Measurements from ENCODE around the gene PIGU.
"Not testable (repeated sequence)": the region's sequence is repeated elsewhere in the genome, so short reads cannot be mapped to it uniquely, and the experiment has no call there.

The PIGU gene

DNA sequence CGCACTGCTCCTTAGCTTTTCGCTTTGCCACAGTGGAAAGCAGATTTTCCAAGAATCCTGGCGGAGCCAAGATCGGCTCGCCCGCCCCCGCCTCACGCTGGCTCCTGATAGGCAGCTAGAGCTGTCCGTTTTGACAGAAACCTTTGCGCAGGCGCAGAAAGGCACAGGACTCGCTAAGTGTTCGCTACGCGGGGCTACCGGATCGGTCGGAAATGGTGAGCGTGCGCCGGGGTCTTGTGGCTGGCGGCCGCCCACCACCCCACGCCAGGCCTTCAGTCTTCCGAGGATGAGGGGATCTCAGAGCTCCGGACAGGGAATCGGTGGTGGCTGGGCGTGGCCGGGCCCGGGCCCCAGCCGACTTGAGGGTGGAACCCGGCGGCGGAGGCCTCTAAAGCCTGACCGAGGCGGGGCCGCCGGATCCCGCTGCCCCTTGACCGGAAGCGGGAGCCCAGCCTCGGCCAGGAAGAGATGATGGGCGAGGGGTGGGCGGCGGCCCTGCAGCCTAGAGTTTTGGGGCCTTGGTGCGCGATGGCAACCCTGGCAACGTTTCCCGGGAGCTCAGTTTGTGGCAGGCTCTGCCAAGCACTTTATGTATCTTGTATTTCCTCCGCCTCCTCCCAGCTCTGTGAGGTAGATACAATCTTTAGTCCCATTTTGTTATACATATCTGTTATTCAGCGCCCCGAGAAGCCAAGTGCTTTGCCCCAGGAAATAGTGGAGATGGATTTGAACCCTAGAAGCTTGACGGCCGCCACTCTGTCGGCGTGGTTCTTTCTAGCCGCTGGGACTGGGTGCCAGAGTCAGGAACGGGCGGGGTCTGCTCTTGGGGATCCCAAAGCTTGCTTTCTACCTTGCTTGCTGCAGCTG, 160.4 kb downstream of the PIGU start, which contains the start of gene DYNLRB1:
Gene DYNLRB1, plus strand, starts transcription at position 176 of the 867 bp plus-strand sequence. Its CDS starts 37 bp downstream, at position 213.
- Histone ChIP-seq H3K27me3 (ENCODE audit: insufficient read depth, poor library complexity, severe bottlenecking) (no peaks in the 10 kb centered on the region), H3K36me3 (ENCODE audit: low read depth) (peaks cover 25% of the 10 kb centered on the region), H3K27ac (ENCODE audit: poor library complexity, severe bottlenecking) (peak within 1 kb of the TSS; percentile 80), H3K4me1 (ENCODE audit: insufficient read depth, poor library complexity, severe bottlenecking) (peaks cover 10% of the 10 kb centered on the region), H3K9me3 (ENCODE audit: severe bottlenecking) (no peaks in the 10 kb centered on the region), H3K4me3 (ENCODE audit: severe bottlenecking) (peak within 1 kb of the TSS; percentile 88)
- DNase-seq (ENCODE audit: low spot score), result peak; percentile 100
- ATAC-seq (ENCODE audit: low read depth), result peak; percentile 80
- TF ChIP-seq, protein P1, sequence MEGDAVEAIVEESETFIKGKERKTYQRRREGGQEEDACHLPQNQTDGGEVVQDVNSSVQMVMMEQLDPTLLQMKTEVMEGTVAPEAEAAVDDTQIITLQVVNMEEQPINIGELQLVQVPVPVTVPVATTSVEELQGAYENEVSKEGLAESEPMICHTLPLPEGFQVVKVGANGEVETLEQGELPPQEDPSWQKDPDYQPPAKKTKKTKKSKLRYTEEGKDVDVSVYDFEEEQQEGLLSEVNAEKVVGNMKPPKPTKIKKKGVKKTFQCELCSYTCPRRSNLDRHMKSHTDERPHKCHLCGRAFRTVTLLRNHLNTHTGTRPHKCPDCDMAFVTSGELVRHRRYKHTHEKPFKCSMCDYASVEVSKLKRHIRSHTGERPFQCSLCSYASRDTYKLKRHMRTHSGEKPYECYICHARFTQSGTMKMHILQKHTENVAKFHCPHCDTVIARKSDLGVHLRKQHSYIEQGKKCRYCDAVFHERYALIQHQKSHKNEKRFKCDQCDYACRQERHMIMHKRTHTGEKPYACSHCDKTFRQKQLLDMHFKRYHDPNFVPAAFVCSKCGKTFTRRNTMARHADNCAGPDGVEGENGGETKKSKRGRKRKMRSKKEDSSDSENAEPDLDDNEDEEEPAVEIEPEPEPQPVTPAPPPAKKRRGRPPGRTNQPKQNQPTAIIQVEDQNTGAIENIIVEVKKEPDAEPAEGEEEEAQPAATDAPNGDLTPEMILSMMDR (IDR thresholded peaks at IDR 0.05; ENCODE audit: poor library complexity, severe bottlenecking), result no peak

DNA sequence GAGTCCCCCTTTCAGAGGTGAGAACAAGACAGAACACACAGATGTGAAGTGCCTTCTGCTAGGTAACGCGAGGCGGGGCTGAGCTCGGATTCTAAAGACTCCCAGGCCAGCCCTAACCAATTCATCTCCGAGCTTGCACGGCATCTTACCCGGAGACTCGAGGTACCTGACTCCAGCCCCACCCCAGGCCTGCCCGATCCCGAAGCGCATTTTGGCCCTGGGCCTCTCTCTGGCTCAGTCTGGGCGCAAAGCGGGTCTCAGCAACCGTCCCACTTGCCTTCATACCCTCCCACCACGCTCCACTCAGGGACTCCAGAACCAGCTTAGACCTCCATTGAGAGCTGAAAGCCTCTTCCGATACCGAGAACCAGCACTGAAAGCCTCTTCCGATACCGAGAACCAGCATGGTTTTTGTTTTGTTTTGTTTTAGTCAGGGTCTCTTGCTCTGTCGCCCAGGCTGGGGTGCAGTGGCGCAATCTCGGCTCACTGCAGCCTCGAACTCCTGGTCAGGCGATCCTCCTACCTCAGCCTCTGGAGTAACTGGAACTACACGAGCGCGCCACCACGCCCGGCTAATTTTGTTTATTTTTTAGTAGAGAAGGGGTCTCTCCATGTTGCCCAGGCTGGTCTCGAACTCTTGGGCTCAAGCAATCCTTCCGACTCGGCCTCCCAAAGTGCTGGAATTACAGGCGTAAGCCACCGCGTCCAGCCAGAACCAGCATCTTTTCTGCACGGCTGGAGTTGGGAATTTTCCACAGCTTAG, 161.2 kb downstream of the PIGU start:
- Histone ChIP-seq H3K27me3 (ENCODE audit: insufficient read depth, poor library complexity, severe bottlenecking) (no peaks in the 10 kb centered on the region), H3K4me1 (ENCODE audit: insufficient read depth, poor library complexity, severe bottlenecking) (peaks cover 10% of the 10 kb centered on the region), H3K9me3 (ENCODE audit: severe bottlenecking) (no peaks in the 10 kb centered on the region), H3K27ac (ENCODE audit: poor library complexity, severe bottlenecking) (peak overlapping the region; percentile 80), H3K4me3 (ENCODE audit: severe bottlenecking) (peak overlapping the region; percentile 88), H3K36me3 (ENCODE audit: low read depth) (peaks cover 32% of the 10 kb centered on the region)
- ATAC-seq (ENCODE audit: low read depth) (peak; percentile 80), DNase-seq (ENCODE audit: low spot score) (peak; percentile 96)
- TF ChIP-seq, protein P1 (IDR thresholded peaks at IDR 0.05; ENCODE audit: poor library complexity, severe bottlenecking), result no peak

DNA sequence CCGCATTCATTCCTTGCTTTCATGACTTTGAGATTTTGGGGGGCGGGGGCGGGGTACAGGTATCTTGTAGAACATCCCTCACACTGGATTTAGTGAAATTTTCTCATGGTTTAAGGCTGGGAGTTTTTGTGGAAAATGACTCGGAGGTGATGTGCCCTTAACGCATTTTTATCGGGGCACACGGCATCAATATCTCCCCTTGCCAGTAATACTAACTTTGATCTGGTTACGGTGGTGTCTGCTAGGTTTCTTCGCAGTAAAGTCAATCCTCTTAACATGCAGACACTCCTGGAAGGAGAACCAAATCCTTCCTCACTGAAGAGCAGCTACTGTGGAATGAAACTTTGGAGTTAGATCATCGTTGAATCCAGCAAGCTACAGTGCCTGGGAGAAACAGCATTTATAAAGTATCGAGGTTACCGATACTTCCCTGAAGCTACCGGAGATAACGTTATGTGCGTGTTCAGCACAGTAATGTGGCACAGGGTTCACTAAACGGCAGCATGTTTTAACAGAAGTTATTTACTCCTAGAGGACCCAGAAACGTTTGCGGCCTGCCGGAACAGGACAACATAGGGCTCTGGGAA, 161.9 kb downstream of the PIGU start:
- Histone ChIP-seq H3K36me3 (ENCODE audit: low read depth) (peaks cover 32% of the 10 kb centered on the region), H3K4me1 (ENCODE audit: insufficient read depth, poor library complexity, severe bottlenecking) (peaks cover 10% of the 10 kb centered on the region), H3K27me3 (ENCODE audit: insufficient read depth, poor library complexity, severe bottlenecking) (no peaks in the 10 kb centered on the region), H3K9me3 (ENCODE audit: severe bottlenecking) (no peaks in the 10 kb centered on the region), H3K4me3 (ENCODE audit: severe bottlenecking) (peak overlapping the region; percentile 88), H3K27ac (ENCODE audit: poor library complexity, severe bottlenecking) (peak overlapping the region; percentile 80)
- DNase-seq (ENCODE audit: low spot score), result no peak
- ATAC-seq (ENCODE audit: low read depth), result peak; percentile 24
- TF ChIP-seq, protein P1 (IDR thresholded peaks at IDR 0.05; ENCODE audit: poor library complexity, severe bottlenecking), result no peak

DNA sequence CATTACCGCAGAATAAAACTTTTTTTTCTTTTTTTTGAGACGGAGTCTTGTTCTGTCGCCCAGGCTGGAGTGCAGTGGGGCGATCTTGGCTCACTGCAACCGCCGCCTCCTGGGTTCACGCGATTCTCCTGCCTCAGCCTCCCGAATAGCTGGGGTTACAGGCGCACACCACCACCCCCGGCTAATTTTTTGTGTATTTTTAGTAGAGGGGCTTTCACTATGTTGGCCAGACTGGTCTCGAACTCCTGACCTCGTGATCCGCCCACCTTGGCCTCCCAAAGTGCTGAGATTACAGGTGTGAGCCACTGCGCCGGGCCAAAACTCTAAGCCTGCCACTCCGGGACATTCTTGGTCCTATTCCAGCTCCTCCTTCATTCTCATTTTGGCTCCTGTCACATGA, 162.9 kb downstream of the PIGU start:
- H3K27me3 ChIP-seq (ENCODE audit: insufficient read depth, poor library complexity, severe bottlenecking); ATAC-seq (ENCODE audit: low read depth); DNase-seq (ENCODE audit: low spot score); H3K9me3 ChIP-seq (ENCODE audit: severe bottlenecking); H3K4me1 ChIP-seq (ENCODE audit: insufficient read depth, poor library complexity, severe bottlenecking); H3K4me3 ChIP-seq (ENCODE audit: severe bottlenecking): not testable (repeated sequence)
- peak overlapping the region; percentile 80 for H3K27ac ChIP-seq (ENCODE audit: poor library complexity, severe bottlenecking)
- H3K36me3 ChIP-seq (ENCODE audit: low read depth), result peaks cover 32% of the 10 kb centered on the region

DNA sequence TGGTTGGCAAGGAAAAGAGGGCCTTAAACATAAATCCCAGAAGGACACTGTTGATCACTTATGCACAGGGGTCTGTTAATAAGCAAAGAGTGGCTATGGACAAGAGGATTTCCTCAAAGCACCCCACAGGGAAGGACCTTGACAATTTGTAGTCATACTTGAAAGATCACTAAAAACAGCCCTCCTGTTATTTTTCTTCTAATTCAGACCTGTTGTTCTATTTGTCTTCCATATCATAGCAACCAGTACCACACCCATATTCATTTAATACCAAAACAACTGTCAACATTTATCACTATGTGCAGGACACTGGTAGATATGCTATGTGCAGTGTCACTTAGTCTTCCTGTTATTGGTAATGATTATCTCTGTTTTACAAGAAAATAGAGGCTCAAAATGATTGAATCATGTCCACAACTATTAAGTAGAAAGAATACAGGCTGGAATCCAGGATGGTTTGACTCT, 163.9 kb downstream of the PIGU start:
- no peak overlapping the region for H3K4me3 ChIP-seq (ENCODE audit: severe bottlenecking)
- peaks cover 10% of the 10 kb centered on the region for H3K4me1 ChIP-seq (ENCODE audit: insufficient read depth, poor library complexity, severe bottlenecking)
- DNase-seq (ENCODE audit: low spot score) (no peak), ATAC-seq (ENCODE audit: low read depth) (no peak)
- no peaks in the 10 kb centered on the region for H3K27me3 ChIP-seq (ENCODE audit: insufficient read depth, poor library complexity, severe bottlenecking)
- peaks cover 39% of the 10 kb centered on the region for H3K36me3 ChIP-seq (ENCODE audit: low read depth)
- H3K27ac ChIP-seq (ENCODE audit: poor library complexity, severe bottlenecking), result no peak overlapping the region
- TF ChIP-seq, protein P1 (IDR thresholded peaks at IDR 0.05; ENCODE audit: poor library complexity, severe bottlenecking), result no peak
- H3K9me3 ChIP-seq (ENCODE audit: severe bottlenecking), result no peaks in the 10 kb centered on the region
